GM10847 (cell line): ENCODE data around the gene TP73.

Experiments used
- POLR2A ChIP-seq: IDR thresholded peaks from 2 replicates; pipeline ENCODE4 v1.6.1; 2011; ENCODE audit not compliant: insufficient read length; ENCODE audit errors: extremely low read depth

The TP73 gene

DNA sequence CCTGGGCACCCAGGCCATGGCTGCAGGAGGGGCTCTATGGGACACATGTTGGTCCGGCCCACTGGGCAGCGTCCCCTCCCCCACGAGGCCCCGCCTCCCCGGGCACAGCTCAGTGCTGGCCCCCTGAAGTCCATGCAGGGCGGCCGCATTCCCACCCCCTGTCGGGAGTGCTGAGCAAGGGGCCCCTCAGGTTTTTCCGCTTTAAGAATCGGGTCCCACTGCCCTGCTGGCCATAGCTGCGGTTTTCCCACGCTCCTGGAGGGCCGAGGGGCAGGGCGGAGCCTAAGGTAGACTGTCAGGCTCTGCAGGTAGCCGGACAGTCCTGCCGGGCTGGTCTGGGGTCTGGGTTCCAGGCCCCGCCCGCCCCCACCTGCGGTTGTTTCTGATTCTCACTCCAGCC lies 56.5 kb downstream of the TP73 start:
- no peak for TF ChIP-seq POLR2A

DNA sequence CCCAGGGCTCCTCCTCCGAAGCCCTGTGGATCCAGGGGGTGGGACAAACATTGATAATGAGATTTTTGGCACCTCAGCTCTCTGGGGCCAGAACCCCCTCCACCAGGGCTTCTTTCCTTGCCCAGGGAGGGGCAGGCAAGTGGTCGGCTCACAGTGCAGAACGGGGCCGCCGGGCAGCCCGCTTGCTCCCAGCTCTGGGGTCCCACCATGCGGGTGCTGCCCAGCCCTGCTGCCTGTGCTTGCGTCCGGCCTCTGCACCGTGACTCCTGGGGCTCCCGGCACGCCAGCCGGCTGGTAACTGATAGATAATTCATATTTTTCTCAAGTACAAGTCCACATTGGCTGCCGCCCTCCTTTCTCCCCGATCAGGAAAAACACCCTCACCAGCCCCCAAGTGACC lies 57.9 kb downstream of the TP73 start:
- TF ChIP-seq POLR2A, result no peak

GRCh38 chr1:3711381-3711779 lies 59.1 kb downstream of the TP73 start:
- TF ChIP-seq POLR2A, result no peak

- TF ChIP-seq POLR2A, result no peak
These were observed 59.6 kb downstream of the TP73 start for GRCh38 chr1:3711780-3712451.

- TF ChIP-seq POLR2A, result no peak
These were observed 60.5 kb downstream of the TP73 start for GRCh38 chr1:3712573-3713535.

GRCh38 chr1:3713840-3714239 lies 61.5 kb downstream of the TP73 start:
- no peak for TF ChIP-seq POLR2A

- no peak for TF ChIP-seq POLR2A
These were observed 62.0 kb downstream of the TP73 start for GRCh38 chr1:3714284-3714741.

DNA sequence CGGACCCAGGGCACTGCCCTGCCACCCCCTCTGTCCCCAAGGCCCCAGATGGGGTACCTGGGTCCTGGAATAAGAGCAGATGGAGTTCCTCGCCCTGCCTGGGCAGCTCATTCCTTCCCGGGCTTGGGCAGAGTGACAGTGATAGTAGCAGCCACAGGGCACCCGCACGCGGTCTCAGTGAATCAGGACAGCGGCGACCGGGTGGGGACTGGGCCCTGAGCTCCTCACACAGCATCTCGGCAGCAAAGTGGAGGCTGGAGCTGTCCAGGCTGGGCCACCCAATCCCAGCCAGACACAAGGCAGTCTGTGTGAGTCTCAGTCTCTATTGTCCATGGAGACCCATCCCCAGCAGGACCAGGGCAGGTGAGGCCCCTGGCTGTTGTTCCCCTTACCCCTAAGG lies 62.5 kb downstream of the TP73 start:
- no peak for TF ChIP-seq POLR2A

DNA sequence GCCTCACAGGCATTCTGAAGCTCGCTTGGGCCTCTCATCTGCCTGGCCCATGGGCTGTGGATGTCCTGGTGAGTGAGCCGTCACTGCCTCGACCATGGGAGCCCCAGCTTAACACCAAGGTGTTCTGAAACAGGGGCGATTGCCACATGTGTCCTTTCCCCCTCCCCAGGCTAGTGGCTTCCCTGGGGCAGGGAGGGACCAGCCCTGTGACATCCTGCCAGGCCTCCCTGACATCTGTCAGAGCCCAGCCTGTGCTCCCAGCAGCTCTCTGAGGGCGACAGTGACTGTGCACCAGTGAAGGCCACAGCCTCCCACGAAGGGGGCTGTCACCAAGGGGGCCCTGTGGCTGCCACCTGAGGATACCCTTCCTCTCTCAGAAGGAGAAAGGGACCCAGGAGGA lies 64.0 kb downstream of the TP73 start:
- no peak for TF ChIP-seq POLR2A

- no peak for TF ChIP-seq POLR2A
These were observed 64.9 kb downstream of the TP73 start for GRCh38 chr1:3717041-3717714.

GRCh38 chr1:3717715-3718601 lies 65.6 kb downstream of the TP73 start:
- no peak for TF ChIP-seq POLR2A

GRCh38 chr1:3718764-3719163 lies 66.4 kb downstream of the TP73 start:
- no peak for TF ChIP-seq POLR2A

- TF ChIP-seq POLR2A, result no peak
These were observed 69.7 kb downstream of the TP73 start for GRCh38 chr1:3721955-3722465.

DNA sequence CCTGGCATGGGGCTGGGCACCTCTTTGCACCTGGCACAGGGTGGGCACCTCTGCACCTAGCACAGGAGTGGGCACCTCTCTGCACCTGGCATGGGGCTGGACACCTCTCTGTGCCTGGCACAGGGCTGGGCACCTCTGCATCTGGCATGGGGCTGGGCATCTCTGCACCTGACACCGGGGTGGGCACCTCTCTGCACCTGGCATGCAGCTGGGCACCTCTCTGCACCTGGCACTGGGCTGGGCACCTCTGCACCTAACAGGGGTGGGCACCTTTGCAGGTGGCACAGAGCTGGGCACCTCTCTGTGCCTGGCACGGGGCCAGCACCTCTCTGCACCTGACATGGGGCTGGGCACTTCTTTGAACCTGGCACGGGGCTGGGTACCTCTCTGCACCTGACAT lies 70.5 kb downstream of the TP73 start:
- TF ChIP-seq POLR2A, result no peak

GRCh38 chr1:3725366-3725765 lies 73.0 kb downstream of the TP73 start:
- TF ChIP-seq POLR2A, result no peak
